GM21367 (cell line): ENCODE measurements around the gene INO80.
"Not testable (repeated sequence)": the region's sequence is repeated elsewhere in the genome, so short reads cannot be mapped to it uniquely, and the experiment has no call there.

ENCODE experiments used
- ATAC-seq: cut with Tn5 transposase; IDR thresholded peaks from one replicate; pipeline ENCODE4 v1.9.1; 2021; ENCODE audit not compliant: unreplicated experiment

INO80 gene

GRCh38 chr15:41116962-41117252 is 827 bp upstream of the INO80 start:
- ATAC-seq: no peak

- peak; percentile 27 for ATAC-seq
Observed at GRCh38 chr15:41115652-41116115, 396 bp downstream of the INO80 start.

DNA sequence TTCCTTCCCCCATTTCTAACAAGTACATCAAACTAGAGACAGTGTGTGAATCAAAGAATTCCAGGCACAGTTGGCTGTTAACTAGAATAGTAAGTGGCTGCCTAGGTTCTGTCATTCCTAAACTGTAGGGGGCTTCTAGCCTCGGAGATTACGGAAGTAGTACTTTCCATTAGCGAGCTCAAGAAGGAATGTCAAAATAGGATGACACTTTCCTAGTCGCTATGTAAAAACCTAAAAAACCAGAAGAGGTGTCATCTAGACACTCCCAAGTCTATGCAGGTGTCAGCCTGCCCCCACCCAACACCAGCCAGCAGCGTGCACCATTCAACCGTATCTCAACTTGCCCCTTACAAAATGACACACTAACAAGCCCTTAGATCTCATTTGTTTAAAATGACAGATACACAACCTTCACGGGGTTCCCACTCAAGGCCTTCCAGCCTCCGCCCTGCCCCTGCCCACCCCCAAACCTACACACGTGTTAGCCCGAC is 874 bp downstream of the INO80 start:
- peak; percentile 37 for ATAC-seq

GRCh38 chr15:41106947-41107346 is 9.1 kb downstream of the INO80 start:
- ATAC-seq: no peak

DNA sequence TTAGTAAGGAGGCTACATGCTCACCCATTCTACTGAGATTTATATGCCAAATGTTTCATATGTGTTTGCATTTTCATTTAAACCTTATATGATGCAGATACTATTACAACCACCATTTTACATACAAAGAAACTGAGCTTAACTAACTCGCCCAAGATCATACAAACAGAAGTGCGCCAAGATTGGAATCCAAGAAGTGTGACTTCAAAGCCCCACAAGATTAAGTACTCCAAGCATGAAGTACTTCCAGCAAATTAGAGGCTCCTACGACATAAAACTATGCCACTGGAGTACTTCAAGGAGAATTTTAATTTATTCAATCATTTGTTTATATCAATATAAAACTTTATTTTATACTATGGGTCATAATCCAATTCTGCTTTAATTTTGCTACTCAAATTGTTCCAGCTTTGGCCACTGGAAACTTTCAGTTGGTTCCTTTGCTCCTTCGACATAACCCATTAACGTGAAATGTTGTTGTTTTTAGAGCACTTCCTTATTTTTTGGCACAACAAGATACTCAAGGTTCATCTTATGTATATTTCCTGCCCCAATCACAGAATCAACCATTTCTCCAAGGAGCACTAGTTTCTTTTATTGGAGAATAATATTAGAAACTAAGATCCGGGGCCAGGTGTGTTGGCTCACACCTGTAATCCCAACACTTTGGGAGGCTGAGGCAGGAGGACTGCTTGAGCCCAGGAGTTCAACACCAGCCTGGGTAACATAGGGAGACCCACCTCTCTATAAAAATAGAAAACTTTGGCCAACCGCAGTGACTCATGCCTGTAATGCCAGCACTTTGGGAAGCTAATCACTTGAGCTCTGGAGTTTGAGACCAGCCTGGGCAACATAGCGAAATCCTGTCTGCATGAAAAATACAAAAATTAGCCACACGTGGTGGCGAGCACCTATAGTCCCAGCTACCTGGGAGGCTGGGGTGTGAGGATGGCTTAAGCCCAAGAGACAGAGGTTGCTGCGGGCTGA is 10.4 kb downstream of the INO80 start:
- no peak for ATAC-seq

DNA sequence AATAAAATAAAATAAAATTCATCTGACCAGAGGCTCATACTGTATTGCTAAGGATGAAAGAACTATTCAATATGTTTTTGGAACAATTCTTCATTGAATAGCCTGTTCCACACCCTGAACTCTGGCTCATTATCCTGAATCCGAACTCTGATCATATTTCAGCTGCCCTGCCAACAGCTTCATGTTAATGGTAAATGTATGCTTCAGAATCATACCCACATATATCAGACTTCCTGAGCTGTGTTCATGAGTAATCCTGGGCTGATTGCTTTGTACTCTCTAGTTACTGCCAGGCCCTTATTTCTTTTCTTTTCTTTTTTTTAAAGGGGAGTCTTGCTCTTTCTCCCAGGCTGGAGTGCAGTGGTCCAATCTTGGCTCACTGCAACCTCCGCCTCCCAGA is 11.8 kb downstream of the INO80 start:
- no peak for ATAC-seq

GRCh38 chr15:41102854-41103253 is 13.2 kb downstream of the INO80 start:
- no peak for ATAC-seq

DNA sequence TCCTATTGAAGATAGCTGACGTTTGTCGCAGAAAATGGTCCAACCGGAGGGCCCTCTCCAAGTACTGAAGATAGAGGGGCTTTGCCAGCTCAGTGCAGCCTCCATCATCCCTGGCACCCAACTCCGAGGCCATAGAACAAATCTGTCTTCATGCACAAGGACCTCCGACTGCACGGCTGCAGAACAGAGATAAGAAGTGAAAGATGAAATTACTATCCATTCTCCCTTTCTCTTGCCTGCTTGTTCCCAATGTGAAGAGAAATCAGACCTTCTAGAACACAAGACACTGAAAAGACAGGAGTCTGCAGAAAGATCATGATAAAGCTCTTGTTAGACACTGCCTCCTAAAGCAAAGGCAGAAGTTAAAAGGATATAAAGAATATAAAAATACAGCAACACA is 19.9 kb downstream of the INO80 start:
- no peak for ATAC-seq

DNA sequence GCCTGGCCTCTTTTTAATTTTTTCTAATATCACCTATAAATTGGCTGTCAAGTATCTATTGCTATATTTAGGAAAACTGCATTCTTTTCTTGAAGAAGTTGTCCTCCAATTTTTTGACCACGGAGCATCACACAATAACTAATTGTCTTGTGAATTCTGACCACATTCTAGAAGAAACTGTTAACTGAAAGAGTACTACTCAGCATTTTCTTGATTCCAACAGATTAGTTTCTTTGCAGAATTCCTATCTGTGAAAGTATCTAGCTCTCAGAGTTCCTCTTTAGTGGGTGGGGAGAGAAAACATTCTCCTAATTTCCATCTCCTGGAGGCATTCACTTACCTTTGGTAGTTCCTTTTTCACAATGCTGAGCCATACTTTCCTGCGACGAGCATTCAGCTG is 31.1 kb downstream of the INO80 start:
- ATAC-seq: no peak

DNA sequence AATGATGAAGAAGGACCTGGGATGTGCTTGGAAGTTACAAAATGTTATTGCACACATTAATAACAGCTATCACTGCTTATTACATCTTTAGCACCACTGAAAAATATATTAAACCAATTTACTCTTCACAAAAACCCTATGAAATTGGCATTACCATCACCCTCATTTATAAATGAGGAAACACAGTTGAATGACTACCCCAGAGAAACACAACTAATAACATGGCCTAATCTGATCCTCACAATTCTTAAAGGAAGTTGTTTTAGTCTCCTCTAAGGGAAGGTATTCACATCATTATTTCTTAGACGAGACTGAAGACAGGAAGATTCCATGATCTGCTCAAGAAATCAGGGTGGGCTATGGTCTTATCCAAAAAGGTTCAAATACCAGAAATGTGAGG is 35.9 kb downstream of the INO80 start:
- no peak for ATAC-seq

- ATAC-seq: no peak
Observed at GRCh38 chr15:41079717-41080116, 36.4 kb downstream of the INO80 start.

DNA sequence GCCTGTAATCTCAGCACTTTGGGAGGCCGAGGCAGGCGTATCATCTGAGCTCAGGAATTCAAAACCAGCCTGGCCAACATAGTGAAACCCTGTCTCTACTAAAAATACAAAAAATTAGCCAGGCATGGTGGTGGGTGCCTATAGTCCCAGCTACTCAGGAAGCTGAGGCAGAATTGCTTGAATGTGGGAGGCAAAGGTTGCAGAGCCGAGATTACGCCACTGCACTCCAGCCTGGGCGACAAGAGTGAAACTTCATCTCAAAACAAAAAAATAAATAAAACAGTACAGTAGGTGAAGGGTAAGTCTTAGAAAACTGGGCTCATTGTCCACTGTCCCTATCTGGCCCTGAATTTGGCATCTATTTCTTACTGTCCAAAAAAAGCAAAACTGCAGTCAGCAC is 37.2 kb downstream of the INO80 start:
- not testable (repeated sequence) for ATAC-seq

GRCh38 chr15:41078125-41078524 is 38.0 kb downstream of the INO80 start:
- no peak for ATAC-seq

GRCh38 chr15:41073028-41073427 is 43.1 kb downstream of the INO80 start:
- no peak for ATAC-seq

GRCh38 chr15:41072013-41072412 is 44.1 kb downstream of the INO80 start:
- ATAC-seq: no peak

- no peak for ATAC-seq
Observed at GRCh38 chr15:41066516-41066915, 49.6 kb downstream of the INO80 start.

DNA sequence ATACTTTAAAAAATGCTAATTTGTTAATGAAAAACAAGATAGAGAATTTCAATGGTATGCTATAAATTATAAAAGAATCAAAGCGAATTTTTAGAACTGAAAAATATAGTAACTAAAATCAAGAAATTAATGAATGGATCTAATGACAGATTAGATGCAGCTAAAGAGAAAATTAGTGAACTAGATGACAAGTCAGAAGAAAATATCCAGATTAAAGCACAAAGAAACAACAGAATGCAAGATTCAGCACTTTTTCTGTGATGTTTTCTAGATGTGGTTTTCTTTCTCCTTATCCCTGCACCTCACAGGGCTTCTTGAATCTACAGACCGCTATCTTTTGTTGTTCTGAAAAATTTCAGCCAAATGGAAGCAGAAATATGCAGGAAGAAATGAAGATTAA is 54.4 kb downstream of the INO80 start:
- no peak for ATAC-seq

- no peak for ATAC-seq
Observed at GRCh38 chr15:41060505-41060904, 55.6 kb downstream of the INO80 start.

DNA sequence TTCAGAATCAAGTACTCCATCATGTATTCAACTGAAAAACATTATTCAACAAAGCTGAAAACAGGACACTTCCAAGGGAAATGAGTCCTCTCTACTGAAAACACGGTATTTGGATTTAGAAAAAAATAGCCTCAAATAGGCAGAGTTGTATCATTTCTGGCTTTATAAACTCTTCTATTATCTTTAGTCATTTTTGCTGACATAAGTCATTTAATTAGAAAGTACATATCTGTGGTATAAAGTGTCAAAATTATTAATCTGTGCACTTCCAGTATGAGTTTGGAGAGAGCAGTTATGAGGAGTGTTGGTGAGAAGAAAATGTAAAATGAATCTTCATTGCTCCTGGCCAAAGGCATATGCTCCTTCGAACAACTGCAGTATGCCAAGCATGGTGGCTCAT is 59.3 kb downstream of the INO80 start:
- no peak for ATAC-seq

DNA sequence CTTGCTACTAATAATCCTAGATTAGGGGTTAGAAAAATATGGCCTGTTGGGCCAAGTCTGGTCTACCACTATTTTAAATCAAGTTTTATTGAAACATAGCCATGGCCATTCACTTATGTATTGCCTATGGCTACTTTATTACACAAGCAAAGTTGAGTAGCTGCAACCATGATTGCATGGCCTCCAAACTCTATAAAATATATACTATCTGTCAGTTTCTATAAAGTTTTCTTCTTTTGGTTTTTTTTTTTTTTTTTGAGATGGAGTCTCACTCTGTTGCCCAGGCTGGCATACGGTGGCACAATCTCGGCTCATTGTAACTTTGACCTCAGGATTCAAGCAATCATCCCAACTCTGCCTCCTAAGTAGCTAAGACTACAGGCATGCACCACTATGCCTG is 60.4 kb downstream of the INO80 start:
- ATAC-seq: no peak

DNA sequence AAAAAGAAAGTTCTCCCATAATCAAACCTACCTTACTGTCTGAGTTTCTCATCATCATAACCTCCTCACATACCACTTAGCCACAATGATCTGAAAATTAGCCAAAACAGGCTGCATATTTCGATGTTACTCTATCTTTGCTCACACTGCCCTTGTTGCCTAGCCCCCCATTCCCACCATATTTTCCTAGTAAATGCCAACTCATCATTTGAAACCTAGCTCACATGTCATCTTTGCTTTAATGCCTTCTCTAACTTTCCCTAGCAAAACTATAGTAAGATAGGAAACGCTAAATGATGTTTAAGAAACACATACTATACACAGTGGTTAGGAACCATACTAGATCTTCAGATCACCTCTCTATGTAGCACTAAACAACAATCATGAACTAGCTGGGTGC is 64.9 kb downstream of the INO80 start:
- no peak for ATAC-seq

DNA sequence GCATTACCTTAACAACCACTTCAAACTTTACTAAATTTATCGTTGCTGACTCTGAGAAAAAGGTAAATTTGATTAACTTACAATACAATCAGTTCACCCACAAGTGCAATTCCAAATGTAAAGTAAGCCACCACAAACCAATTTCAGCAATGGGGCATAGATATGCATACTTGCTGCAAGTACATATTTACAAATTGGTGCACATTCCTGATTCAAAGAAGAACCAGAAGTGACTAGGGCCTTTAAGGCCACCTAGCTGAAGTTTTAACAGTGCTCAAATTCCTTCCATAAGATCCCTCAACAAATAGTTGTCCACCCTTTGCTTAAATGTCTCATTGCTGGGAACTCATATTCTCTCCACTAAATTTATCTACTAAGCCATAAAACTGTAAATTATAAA is 67.2 kb downstream of the INO80 start:
- ATAC-seq: no peak

DNA sequence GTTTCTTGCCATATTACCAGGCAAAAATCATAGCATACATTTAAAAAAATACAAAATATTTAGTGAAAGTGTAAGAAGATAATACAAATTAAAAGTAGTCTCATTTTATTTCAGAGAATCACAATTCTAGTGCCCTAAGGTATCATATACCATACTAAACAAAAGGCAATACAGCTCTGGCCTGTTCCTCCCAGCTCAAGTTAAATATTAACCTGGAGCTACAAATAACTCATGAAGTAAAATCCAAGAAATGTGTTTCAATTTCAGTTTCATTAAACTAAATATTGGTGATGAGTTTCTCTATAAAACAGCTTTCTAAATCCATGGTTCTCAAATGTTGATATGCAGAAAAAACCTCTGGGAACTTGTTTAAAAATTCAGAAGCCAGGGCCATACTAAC is 67.7 kb downstream of the INO80 start:
- no peak for ATAC-seq
